BJ (cell line): ENCODE data around the gene RHBDD1. TPM values are rescaled to one million over a fixed set of nuclear protein-coding genes. Genes with fewer than 3 reads are reported as not detected.

Experiments used
- CTCF ChIA-PET: fragments of 350-600 bp; formaldehyde crosslinking; extraction: SDS; loops from one replicate; lab custom pipeline; 2021; ENCODE audit warnings: antibody characterized with exemption, inconsistent platforms; lab: Yijun Ruan, JAX
- POLR2A ChIA-PET: fragments of 300-600 bp; sonication (Branson Sonifier 250); formaldehyde crosslinking; extraction: SDS; loops from one replicate; lab custom pipeline; 2021; ENCODE audit warnings: antibody characterized with exemption; lab: Charles Lee
- DNase-seq: peaks from one replicate; pipeline ENCODE4 v3.0.0-alpha.2; 2011; ENCODE audit warnings: low read depth
- H3K27me3 ChIP-seq: 2 replicates; pipeline ENCODE4 v1.6.0; 2011; ENCODE audit warnings: low read length; ENCODE audit not compliant: control insufficient read depth, insufficient read depth
- H3K36me3 ChIP-seq: 2 replicates; pipeline ENCODE4 v1.5.1; 2011; ENCODE audit warnings: low read length; ENCODE audit not compliant: control insufficient read depth, insufficient read depth
- H3K4me3 ChIP-seq: 2 replicates; pipeline ENCODE4 v1.5.1; 2011; ENCODE audit warnings: low read depth, mild to moderate bottlenecking, control low read depth, low read length
- polyA plus RNA-seq: library from polyadenylated mRNA; depleted of rRNA; stranded (reverse); fragments of >200 nt; gene quantifications from 2 replicates; pipeline ENCODE4 v1.2.3, GENCODE V29; 2011
- TF ChIP-seq, protein P1 (sequence below): IDR thresholded peaks from 2 replicates; pipeline ENCODE4 v1.5.1; 2011; ENCODE audit warnings: low read depth, mild to moderate bottlenecking, control low read depth, inconsistent platforms, low read length, moderate library complexity; ENCODE audit not compliant: insufficient read depth

RHBDD1 gene
- polyA plus RNA-seq, 1 experiment, result 29.2 TPM

DNA sequence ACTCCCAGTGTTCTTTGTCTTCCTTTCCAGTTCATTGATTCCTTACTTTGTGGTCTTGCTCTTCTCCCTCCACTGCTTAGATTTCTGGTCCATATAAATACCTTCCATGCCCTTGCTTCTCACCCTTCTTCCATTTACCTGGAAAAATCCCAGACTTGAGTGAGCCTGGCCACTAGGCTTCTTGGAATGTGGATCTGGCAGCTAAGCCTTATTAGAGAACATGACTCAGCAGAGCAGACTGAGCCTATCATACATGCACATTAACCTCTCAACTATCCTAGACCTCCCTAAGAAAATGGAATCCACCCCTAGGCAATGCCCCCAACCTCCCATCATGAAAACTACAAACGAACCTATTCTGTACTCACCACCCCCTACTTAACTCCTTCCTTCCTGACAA, 127.7 kb downstream of the RHBDD1 start:
- Histone ChIP-seq H3K27me3 (no peaks in the 10 kb centered on the region), H3K36me3 (no peaks in the 10 kb centered on the region), H3K4me3 (no peak overlapping the region)
- TF ChIP-seq, protein P1, sequence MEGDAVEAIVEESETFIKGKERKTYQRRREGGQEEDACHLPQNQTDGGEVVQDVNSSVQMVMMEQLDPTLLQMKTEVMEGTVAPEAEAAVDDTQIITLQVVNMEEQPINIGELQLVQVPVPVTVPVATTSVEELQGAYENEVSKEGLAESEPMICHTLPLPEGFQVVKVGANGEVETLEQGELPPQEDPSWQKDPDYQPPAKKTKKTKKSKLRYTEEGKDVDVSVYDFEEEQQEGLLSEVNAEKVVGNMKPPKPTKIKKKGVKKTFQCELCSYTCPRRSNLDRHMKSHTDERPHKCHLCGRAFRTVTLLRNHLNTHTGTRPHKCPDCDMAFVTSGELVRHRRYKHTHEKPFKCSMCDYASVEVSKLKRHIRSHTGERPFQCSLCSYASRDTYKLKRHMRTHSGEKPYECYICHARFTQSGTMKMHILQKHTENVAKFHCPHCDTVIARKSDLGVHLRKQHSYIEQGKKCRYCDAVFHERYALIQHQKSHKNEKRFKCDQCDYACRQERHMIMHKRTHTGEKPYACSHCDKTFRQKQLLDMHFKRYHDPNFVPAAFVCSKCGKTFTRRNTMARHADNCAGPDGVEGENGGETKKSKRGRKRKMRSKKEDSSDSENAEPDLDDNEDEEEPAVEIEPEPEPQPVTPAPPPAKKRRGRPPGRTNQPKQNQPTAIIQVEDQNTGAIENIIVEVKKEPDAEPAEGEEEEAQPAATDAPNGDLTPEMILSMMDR, result no peak
- CTCF ChIA-PET, result interaction anchor here (0.8 to 1.5 kb wide), 2 partner anchors 8 to 50 kb away, joined by 3 to 4 read pairs; no protein-coding TSS in a partner anchor
- POLR2A ChIA-PET, result no interaction called here
- DNase-seq, result no peak

DNA sequence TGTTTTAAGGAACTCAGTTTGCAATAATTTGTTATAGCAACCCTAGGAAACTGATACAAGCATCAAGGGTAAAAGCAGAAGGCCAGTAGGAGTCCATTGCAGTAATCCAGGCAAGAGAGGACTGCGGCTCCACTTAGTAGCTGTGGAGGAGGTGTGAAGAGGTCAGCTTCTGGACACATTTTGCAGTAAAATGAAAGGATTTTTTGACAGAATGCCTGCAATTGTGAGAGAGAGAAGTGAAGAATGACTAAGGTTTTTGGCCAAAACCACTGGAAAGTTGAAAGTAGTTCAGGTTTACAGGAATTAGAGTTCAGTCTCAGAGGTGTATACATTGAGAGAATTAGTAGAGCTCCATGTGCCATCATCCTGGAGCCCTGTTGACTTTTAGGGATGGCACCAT, 129.5 kb downstream of the RHBDD1 start:
- ChIA-PET CTCF (no interaction called here), POLR2A (no interaction called here)
- no peaks in the 10 kb centered on the region for H3K36me3 ChIP-seq
- no peaks in the 10 kb centered on the region for H3K27me3 ChIP-seq
- TF ChIP-seq, protein P1, result no peak
- no peak for DNase-seq
- no peak overlapping the region for H3K4me3 ChIP-seq

DNA sequence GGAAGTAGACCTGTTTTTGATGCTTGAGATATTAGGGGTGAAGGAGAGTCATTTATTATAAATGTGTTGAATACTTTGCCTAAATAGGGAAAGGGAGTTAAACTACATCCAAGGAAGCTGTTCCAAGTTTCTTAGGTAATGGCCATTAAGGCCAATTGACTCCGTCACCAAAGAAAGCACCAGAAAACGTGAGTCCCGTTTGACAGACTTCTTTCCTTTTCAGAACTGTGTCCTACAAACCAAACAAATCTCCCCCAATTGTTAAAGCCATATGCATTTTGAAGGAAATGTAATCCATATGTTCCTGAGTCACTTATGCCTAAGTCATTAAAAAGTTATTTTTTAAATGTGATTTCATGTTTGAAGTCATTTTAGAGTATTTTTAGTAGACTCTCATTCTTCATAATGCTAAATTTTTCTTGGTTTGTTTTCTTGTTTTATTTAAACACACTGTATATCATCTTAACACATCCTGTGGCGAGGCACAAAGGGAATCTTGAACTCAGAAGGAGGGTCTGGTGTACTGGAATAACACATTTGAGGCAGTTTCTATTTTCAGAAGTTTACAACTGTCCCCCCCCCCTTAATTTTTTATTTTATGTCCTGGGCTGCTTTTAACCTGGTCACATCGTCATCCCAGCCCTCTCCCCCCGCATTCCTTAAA, 133.7 kb downstream of the RHBDD1 start:
- no peak overlapping the region for H3K4me3 ChIP-seq
- ChIA-PET CTCF (no interaction called here), POLR2A (interaction anchor here (0.6 kb wide), 2 partner anchors 177 to 849 kb away, joined by 3 to 13 read pairs; no protein-coding TSS in a partner anchor)
- DNase-seq, result peak; percentile 44
- TF ChIP-seq, protein P1, result no peak
- no peaks in the 10 kb centered on the region for H3K27me3 ChIP-seq
- H3K36me3 ChIP-seq, result no peaks in the 10 kb centered on the region

DNA sequence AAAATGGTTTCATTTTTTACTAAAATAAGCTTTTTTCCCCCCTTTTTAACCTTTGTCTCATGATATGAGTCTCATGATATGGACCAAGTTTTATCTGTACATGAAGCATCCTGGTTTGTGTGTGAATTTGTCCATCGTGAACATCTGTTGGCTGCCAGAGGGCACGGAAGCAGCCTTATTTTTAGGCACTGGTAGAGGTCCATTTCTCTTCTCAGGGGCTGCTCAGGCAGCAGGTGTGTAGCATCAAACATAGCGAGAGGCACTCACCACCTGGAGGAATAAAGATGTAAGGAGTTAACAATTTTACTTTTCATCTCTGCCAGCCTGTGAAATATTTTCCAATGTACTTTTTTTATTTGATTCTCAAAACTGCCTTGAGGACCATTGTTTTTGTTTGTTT, 134.5 kb downstream of the RHBDD1 start:
- POLR2A ChIA-PET, result no interaction called here
- Histone ChIP-seq H3K4me3 (no peak overlapping the region), H3K27me3 (no peaks in the 10 kb centered on the region), H3K36me3 (no peaks in the 10 kb centered on the region)
- DNase-seq, result no peak
- CTCF ChIA-PET, result no interaction called here
- TF ChIP-seq, protein P1, result no peak

DNA sequence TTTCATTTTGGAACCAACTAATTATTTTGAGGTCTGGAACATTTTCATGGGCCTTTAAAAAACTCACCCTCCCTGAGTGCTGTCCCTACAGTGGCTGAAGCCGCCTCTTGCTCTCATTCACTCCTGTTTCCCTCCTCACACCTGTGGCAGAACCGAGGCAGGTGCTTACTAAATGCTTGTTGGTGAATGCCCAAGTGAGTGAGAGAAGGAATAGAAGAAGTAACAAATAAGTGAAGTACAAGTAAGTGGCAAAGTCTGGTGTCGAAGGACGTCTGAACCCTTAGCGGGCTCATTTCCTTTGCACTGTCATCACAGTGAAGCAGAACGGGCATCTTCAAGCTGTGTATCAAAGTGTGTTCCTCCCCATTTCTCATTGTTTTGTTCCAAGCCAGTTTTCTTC, 135.2 kb downstream of the RHBDD1 start:
- DNase-seq, result no peak
- ChIA-PET CTCF (interaction anchor here (0.6 to 0.9 kb wide), 4 partner anchors 8 to 1206 kb away, joined by 3 to 4 read pairs (median 3); no protein-coding TSS in a partner anchor), POLR2A (no interaction called here)
- Histone ChIP-seq H3K27me3 (no peaks in the 10 kb centered on the region), H3K36me3 (no peaks in the 10 kb centered on the region), H3K4me3 (no peak overlapping the region)
- TF ChIP-seq, protein P1, result no peak
